Skeletal muscle tissue (tissue), 4 donors: ENCODE results near the gene KRTAP1-5. TPM values are rescaled to one million over a fixed set of nuclear protein-coding genes. Genes with fewer than 3 reads are reported as not detected.

Source experiments
- H3K27ac ChIP-seq: one replicate; pipeline ENCODE4 v1.7.0; 2013; ENCODE audit warnings: mild to moderate bottlenecking, low read depth, low read length, inconsistent platforms
- H3K27me3 ChIP-seq, 3 donors: one replicate each; pipeline ENCODE4 v1.7.0; 2013; ENCODE audit warnings: low read length in 3 of 3; ENCODE audit not compliant: control insufficient read depth in 3 of 3, insufficient read depth in 3 of 3
- H3K36me3 ChIP-seq, 3 donors: one replicate each; pipeline ENCODE4 v1.7.0; 2013; ENCODE audit warnings: low read length in 3 of 3; ENCODE audit not compliant: control insufficient read depth in 3 of 3, insufficient read depth in 3 of 3
- H3K4me1 ChIP-seq, 3 donors: one replicate each; pipeline ENCODE4 v1.7.0; 2013; ENCODE audit warnings: low read length in 3 of 3, mild to moderate bottlenecking in 3 of 3; ENCODE audit not compliant: control insufficient read depth in 3 of 3, insufficient read depth in 3 of 3
- H3K4me3 ChIP-seq, 3 donors: one replicate each; pipeline ENCODE4 v1.7.0; 2013; ENCODE audit warnings: low read length in 3 of 3
- H3K9ac ChIP-seq, 3 donors: one replicate each; pipeline ENCODE4 v1.7.0; 2013; ENCODE audit warnings: low read length in 3 of 3, mild to moderate bottlenecking in 3 of 3, moderate library complexity in 2 of 3, low read depth in 1 of 3
- H3K9me3 ChIP-seq, 3 donors: one replicate each; pipeline ENCODE4 v1.7.0; 2013; ENCODE audit warnings: low read length in 3 of 3; ENCODE audit not compliant: control insufficient read depth in 3 of 3
- total RNA-seq: library from RNA; depleted of rRNA; stranded (reverse); fragments of >200 nt; gene quantifications from one replicate; pipeline ENCODE4 v1.2.3, GENCODE V29; 2014
- donor health status: Osteomylitis.

Gene KRTAP1-5
- total RNA-seq, 1 donor from 2014 or later = not detected

DNA sequence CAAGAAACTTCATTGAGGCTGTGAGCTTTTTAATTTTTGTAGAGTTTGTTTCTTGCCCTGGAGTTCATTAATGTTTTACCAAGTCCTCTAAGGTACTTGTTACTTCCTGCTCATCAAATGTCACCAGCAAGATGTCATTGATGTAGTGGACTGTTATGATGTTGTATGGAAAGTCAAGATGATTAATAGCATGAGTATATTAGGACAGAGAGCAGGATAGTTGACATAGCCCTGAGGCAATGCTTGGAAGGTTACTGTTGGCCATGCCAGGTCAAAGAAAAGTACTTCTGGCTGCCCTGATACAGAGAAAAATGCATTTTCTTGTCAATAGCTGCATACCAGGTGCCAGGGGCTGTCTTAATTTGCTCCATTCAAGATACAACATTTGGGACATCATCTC lies 6.7 kb downstream of the KRTAP1-5 start:
- Histone ChIP-seq H3K4me1 (no peaks in the 10 kb centered on the region), H3K27ac (no peak overlapping the region), H3K9ac (no peak overlapping the region), H3K9me3 (no peaks in the 10 kb centered on the region), H3K4me3 (no peak overlapping the region), H3K36me3 (no peaks in the 10 kb centered on the region), H3K27me3 (peaks cover 0 to 2% (median 0%) of the 10 kb centered on the region in 3 donors)

DNA sequence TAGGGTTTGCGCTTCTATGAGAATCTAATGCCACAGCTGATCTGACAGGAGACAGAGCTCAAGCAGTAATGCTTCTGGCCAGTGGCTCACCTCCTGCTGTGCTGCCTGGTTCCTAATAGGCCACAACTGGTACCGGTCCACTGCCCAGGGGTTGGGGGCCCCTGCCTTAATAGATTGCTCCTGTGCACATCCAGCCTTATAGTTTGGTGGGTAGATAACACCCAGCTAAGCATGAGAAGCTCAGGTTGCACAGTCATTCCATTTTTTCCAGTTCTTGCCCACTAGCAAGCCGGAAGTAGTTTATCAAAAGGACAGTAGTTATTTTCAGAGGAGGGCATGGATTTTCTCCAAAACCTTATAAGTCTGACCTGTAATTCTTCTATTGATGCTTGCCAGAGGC lies 7.6 kb downstream of the KRTAP1-5 start:
- Histone ChIP-seq H3K27ac (no peak overlapping the region), H3K9me3 (no peaks in the 10 kb centered on the region), H3K4me1 (no peaks in the 10 kb centered on the region), H3K36me3 (no peaks in the 10 kb centered on the region), H3K4me3 (no peak overlapping the region), H3K27me3 (no peaks in the 10 kb centered on the region), H3K9ac (no peak overlapping the region)

DNA sequence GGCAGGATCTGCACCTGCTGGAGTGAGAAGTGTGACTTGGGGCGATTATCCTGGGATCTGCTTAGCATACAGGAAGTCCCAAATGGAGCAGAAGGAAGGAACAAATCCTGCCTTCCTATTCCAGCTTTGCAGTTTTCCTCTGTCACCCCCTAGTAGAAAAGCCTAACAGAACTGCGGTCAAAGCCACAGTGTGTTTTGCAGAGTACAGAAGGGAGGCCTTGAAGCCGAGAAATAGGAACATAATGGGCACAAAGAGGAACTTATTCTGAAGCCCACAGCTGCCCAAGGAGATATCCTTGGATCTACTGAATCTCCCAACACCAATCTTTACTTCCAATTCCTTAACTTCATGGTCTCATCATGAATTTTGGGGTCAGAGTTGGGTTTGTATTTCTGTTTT lies 8.5 kb downstream of the KRTAP1-5 start:
- H3K36me3 ChIP-seq = no peaks in the 10 kb centered on the region
- no peaks in the 10 kb centered on the region for H3K27me3 ChIP-seq
- H3K27ac ChIP-seq = no peak overlapping the region
- H3K9ac ChIP-seq = no peak overlapping the region
- no peaks in the 10 kb centered on the region for H3K4me1 ChIP-seq
- no peak overlapping the region for H3K4me3 ChIP-seq
- H3K9me3 ChIP-seq = no peaks in the 10 kb centered on the region

DNA sequence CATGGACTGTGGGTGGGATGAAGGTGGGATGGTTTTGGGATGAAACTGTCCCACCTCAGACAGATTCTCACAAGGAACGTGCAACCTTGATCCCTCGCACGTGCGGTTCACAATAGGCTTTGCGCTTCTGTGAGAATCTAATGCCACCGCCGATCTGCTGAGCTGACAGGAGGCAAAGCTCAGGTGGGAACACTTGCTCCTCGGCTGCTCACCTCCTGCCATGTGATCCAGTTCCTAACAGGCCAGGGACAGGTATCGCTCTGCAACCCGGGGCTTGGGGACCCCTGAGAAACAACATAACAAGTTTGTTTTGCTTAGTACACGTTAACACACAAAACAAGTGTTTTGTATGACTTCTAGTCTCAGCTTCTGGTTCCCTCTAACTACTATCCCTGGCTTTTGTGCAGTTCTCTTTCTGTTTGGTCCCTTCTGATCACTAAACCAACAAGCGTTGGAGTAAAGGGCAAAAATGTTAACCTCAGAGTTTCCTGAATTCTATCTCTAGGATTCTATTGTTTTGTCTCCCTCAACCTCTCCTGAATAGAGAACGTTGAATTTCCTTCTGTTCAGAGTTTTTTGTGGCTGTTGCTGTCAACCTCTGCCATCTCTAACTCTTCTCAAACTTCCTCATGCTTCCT lies 10.3 kb downstream of the KRTAP1-5 start:
- Histone ChIP-seq H3K4me1 (peaks cover 0 to 6% (median 5%) of the 10 kb centered on the region in 3 donors), H3K4me3 (no peak overlapping the region), H3K27ac (no peak overlapping the region), H3K9ac (no peak overlapping the region), H3K36me3 (no peaks in the 10 kb centered on the region), H3K9me3 (no peaks in the 10 kb centered on the region), H3K27me3 (no peaks in the 10 kb centered on the region)

DNA sequence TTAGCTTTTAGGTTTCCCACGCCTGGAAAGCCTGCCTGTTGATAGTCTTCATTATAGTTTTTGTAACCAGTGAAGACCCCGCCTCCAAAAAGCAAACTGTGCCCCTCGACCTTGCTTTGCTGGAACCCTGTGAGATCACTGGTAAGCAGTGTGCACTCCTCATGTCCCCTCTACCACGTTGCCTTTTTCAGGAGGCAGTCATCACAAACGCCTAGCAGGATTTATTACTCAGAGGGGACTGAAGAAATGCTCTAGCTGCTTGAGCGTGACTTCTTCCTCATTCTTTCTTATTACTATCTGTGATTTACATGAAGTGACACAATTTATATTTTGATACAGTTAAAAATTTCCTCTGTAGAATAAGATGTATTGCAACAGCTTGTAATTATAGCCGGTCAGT lies 11.6 kb downstream of the KRTAP1-5 start:
- Histone ChIP-seq H3K36me3 (no peaks in the 10 kb centered on the region), H3K9me3 (no peaks in the 10 kb centered on the region), H3K27ac (no peak overlapping the region), H3K4me3 (no peak overlapping the region), H3K9ac (no peak overlapping the region), H3K27me3 (no peaks in the 10 kb centered on the region), H3K4me1 (peaks cover 0 to 6% (median 5%) of the 10 kb centered on the region in 3 donors)

DNA sequence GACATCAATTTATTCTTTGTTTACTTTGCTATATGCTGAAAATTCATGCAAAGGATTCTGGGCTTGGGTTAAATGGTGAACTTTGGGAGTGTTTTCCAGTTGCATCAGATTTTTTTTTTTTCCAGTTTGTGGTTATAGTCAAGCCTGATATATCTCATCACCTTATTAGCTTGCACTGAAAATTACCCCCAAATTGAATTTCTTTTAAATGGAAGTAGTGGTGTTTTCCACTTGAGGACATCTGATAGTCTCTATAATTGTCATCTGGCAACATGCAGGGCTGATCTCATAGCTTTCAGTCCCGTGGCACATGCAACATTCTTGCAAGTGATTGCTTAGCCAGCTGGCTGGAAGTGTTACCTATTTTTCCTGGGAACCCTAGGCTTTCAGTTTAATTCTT lies 13.4 kb downstream of the KRTAP1-5 start:
- Histone ChIP-seq H3K9me3 (no peaks in the 10 kb centered on the region), H3K27ac (no peak overlapping the region), H3K36me3 (no peaks in the 10 kb centered on the region)

DNA sequence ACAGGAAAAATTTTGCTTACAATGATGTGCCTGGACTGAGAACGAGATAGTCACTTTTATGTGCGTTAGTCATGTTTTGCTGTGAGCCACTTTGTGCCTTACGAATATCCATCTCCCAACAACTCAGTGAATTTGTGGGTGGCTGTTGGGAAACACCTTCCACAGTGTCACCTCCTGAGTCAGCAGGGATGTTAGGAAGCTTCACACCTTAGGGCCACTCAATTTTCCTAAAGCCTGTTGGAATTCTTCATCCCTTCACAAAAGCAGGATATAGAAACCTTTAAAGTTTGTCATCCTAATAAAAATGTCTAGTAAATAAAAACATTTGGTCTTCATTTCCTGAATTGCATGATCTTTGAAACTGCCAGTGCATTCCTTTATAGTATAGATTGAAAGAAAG lies 13.8 kb downstream of the KRTAP1-5 start:
- Histone ChIP-seq H3K9ac (no peak overlapping the region), H3K9me3 (no peaks in the 10 kb centered on the region), H3K4me1 (peaks cover 0 to 6% (median 5%) of the 10 kb centered on the region in 3 donors), H3K27ac (no peak overlapping the region), H3K27me3 (no peaks in the 10 kb centered on the region), H3K36me3 (no peaks in the 10 kb centered on the region), H3K4me3 (no peak overlapping the region)

More for the DNA sequence above, 13.4 kb downstream of the KRTAP1-5 start:
- H3K4me1 ChIP-seq = peaks cover 0 to 6% (median 5%) of the 10 kb centered on the region in 3 donors
- H3K9ac ChIP-seq = no peak overlapping the region
- no peak overlapping the region for H3K4me3 ChIP-seq
- H3K27me3 ChIP-seq = no peaks in the 10 kb centered on the region

DNA sequence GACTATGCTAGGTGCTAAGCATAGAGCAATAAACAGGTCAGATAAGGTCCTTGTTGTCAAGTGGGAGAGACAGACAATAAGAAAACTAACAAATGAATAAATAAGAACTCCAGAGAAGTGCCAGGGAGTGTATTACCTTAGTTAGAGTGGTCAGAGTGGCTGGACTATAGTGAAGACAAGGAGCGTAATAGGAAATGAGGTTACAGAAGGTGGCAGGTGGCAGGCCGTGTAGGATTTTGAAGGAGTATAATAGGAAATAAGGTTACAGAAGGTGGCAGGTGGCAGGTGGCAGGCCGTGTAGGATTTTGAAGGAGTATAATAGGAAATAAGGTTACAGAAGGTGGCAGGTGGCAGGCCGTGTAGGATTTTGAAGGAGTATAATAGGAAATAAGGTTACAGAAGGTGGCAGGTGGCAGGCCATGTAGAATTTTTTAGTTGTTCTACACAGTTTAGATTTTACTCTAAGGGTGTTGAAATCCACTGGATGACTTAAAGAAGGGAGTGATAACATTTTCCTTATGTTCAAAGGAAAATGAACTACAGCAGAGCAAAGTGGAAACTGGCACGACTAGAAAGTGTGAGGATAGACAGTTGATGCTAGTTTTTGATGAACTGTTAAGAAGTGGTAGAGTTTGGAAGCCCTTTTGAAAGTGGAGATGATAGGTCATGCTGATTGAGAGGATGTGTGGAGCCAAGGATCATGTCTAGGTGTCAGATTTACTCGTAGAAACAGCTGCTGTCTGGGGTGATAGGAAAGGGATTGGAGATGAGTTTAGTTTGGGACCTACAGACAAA lies 14.5 kb downstream of the KRTAP1-5 start:
- no peak overlapping the region for H3K4me3 ChIP-seq
- H3K36me3 ChIP-seq = no peaks in the 10 kb centered on the region
- H3K4me1 ChIP-seq = peaks cover 0 to 6% (median 5%) of the 10 kb centered on the region in 3 donors
- no peak overlapping the region for H3K9ac ChIP-seq
- H3K27ac ChIP-seq = no peak overlapping the region
- no peaks in the 10 kb centered on the region for H3K27me3 ChIP-seq
- H3K9me3 ChIP-seq = no peaks in the 10 kb centered on the region

DNA sequence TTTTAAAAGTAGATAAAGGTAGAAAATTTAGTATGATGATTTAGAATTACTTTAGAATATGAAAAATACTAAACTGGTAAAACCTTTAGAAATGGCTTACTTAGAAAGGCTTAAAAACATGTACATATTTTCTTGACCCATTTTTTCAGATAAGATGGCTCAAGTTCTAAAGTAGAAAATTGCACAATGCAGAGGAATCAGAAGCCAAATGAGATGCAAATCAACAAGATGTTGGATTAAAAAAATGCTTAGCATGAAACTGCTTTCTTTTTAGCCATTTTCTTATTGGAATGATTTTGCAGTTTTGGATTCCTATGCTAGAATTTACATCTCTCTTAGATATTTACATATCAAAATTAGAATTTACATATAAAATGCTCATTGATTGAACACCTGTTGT lies 16.6 kb downstream of the KRTAP1-5 start:
- Histone ChIP-seq H3K4me3 (no peak overlapping the region), H3K9ac (no peak overlapping the region), H3K36me3 (no peaks in the 10 kb centered on the region), H3K27me3 (no peaks in the 10 kb centered on the region), H3K9me3 (no peaks in the 10 kb centered on the region), H3K27ac (no peak overlapping the region), H3K4me1 (peaks cover 0 to 6% (median 5%) of the 10 kb centered on the region in 3 donors)

DNA sequence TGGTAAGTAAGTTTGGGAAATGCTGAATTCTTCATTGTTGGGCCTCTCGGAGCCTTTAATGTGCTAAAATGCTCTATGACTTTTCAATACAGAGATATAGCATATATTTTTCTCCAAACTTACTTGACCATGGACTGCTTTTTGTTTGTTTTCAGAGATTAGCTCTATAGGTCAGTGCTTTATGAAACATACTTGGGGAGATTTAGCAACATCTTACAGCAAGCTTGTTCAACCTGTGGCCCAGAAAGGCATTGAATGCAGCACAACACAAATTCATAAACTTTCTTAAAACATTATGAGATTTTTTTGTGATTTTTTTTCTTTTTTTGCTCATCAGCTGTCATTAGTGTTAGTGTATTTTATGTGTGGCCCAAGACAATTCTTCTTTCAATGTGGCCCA lies 17.1 kb downstream of the KRTAP1-5 start:
- Histone ChIP-seq H3K36me3 (no peaks in the 10 kb centered on the region), H3K4me3 (no peak overlapping the region), H3K27me3 (no peaks in the 10 kb centered on the region), H3K4me1 (peaks cover 0 to 6% (median 5%) of the 10 kb centered on the region in 3 donors), H3K27ac (no peak overlapping the region), H3K9ac (no peak overlapping the region), H3K9me3 (no peaks in the 10 kb centered on the region)
